BLaER1 (cell line): ENCODE results near the gene SH2D3A.
"Not testable (repeated sequence)": the region's sequence is repeated elsewhere in the genome, so short reads cannot be mapped to it uniquely, and the experiment has no call there.

Experiments
- H3K27ac ChIP-seq: shearing (Covaris generic); formaldehyde crosslinking; 2 replicates; pipeline ENCODE4 v1.8.1; 2022
- H3K27me3 ChIP-seq: shearing (Covaris generic); formaldehyde crosslinking; 2 replicates; pipeline ENCODE4 v1.8.1; 2022
- H3K36me3 ChIP-seq: shearing (Covaris generic); formaldehyde crosslinking; 2 replicates; pipeline ENCODE4 v1.8.1; 2022
- H3K4me1 ChIP-seq: shearing (Covaris generic); formaldehyde crosslinking; 2 replicates; pipeline ENCODE4 v1.8.1; 2022
- H3K4me2 ChIP-seq: shearing (Covaris generic); formaldehyde crosslinking; 2 replicates; pipeline ENCODE4 v1.8.1; 2022
- H3K4me3 ChIP-seq: shearing (Covaris generic); formaldehyde crosslinking; 2 replicates; pipeline ENCODE4 v1.8.1; 2022
- H3K9ac ChIP-seq: shearing (Covaris generic); formaldehyde crosslinking; 2 replicates; pipeline ENCODE4 v1.8.1; 2022
- H3K9me3 ChIP-seq: shearing (Covaris generic); formaldehyde crosslinking; 2 replicates; pipeline ENCODE4 v1.8.1; 2022
- H4K20me1 ChIP-seq: shearing (Covaris generic); formaldehyde crosslinking; 2 replicates; pipeline ENCODE4 v1.8.1; 2022
- Cebpa-rat ChIP-seq: shearing (Covaris generic); IDR thresholded peaks from 2 replicates; pipeline ENCODE4 v1.8.1; 2022

SH2D3A gene

DNA sequence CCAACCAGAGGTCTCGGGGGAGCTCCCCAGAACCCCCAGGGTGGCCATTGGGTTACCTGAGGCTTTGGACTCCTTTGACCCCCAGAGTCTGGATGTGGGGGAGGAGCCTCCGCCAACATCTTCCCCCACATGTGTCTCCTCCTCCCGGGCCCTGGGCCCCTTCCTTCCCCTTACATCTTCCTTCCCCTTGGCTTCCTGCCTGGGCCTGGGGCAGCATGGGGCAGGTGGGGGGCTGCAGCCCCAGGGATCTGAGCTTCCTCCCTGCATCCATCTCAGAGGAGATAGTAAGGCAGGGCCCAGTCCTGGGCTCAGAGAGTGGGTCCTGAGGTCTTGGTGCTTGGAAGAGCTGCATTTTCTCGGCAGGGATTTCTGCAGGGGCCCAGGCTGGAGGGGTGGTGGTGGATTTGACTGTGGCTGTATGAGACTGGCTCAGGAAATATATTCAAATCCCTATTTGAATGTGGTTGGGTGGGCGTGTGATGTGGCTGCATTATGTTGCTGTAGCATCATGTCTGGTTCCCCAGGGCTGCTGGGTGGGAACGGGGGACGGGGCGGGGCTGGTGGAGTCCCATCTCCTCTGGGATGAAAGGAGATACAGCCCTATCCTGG, 6.2 kb upstream of the SH2D3A start:
- H3K27ac ChIP-seq: peak overlapping the region; percentile 99
- peaks cover 52% of the 10 kb centered on the region for H4K20me1 ChIP-seq
- H3K4me1 ChIP-seq: peaks cover 44% of the 10 kb centered on the region
- H3K9me3 ChIP-seq: no peaks in the 10 kb centered on the region
- H3K27me3 ChIP-seq: no peaks in the 10 kb centered on the region
- H3K4me2 ChIP-seq: peak overlapping the region; percentile 89
- H3K36me3 ChIP-seq: peaks cover 35% of the 10 kb centered on the region
- peak overlapping the region; percentile 93 for H3K9ac ChIP-seq
- TF ChIP-seq Cebpa-rat: no peak
- peak overlapping the region; percentile 99 for H3K4me3 ChIP-seq

DNA sequence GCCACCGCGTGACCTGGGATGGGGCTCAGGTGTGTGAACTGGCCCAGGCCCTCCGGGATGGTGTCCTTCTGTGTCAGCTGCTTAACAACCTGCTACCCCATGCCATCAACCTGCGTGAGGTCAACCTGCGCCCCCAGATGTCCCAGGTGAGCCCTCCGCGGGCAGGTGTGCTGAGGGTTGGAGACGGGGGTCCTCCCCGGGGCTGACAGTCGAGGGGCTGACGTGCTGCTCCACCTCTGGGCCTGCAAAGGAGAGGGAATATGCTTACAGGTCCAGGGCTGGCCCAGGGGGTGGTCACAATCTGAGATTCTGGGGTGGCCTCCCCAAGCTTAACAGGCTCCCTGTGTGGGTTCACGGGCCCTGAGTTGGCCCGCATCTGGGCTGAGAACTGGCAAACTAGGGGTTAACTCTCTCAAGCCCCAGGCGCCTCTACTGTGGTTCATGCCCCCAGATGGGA, 5.7 kb upstream of the SH2D3A start:
- H3K4me2 ChIP-seq: peak overlapping the region; percentile 89
- H3K4me1 ChIP-seq: peaks cover 44% of the 10 kb centered on the region
- peaks cover 47% of the 10 kb centered on the region for H4K20me1 ChIP-seq
- peak overlapping the region; percentile 93 for H3K9ac ChIP-seq
- H3K4me3 ChIP-seq: peak overlapping the region; percentile 99
- H3K27ac ChIP-seq: peak overlapping the region; percentile 99
- TF ChIP-seq Cebpa-rat: no peak
- peaks cover 30% of the 10 kb centered on the region for H3K36me3 ChIP-seq
- H3K27me3 ChIP-seq: no peaks in the 10 kb centered on the region
- H3K9me3 ChIP-seq: no peaks in the 10 kb centered on the region

GRCh38 chr19:6772028-6772865, 5.0 kb upstream of the SH2D3A start, which contains the start of gene VAV1:
Gene VAV1, plus strand, starts transcription at chr19:6772708. Its CDS starts 100 bp downstream, at chr19:6772808.
- Histone ChIP-seq H3K4me2 (peak within 1 kb of the TSS; percentile 89), H4K20me1 (peaks cover 41% of the 10 kb centered on the region), H3K9ac (peak within 1 kb of the TSS; percentile 93), H3K36me3 (peaks cover 24% of the 10 kb centered on the region), H3K27ac (peak within 1 kb of the TSS; percentile 99), H3K4me3 (peak within 1 kb of the TSS; percentile 99), H3K9me3 (no peaks in the 10 kb centered on the region), H3K27me3 (no peaks in the 10 kb centered on the region), H3K4me1 (peaks cover 41% of the 10 kb centered on the region)
- TF ChIP-seq Cebpa-rat: no peak

DNA sequence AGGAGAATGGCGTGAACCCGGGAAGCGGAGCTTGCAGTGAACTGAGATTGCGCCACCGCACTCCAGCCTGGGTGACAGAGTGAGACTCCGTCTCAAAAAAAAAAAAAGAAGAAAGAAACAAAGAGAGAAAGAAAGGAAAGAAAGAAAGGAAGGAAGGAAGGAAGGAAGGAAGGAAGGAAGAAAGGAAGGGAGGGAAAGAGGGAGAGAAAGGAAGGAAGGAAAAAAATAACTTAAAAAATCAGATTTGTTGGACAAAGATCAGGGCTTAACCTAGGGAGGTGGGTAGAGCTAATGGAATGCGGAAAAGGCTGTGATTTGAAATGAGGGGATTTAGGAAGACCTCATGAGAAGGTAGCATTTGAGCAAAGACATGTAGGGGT, 4.4 kb upstream of the SH2D3A start:
- H3K9me3 ChIP-seq, H3K9ac ChIP-seq, H3K4me3 ChIP-seq, H3K27me3 ChIP-seq: not testable (repeated sequence)
- Histone ChIP-seq H3K4me2 (peak overlapping the region; percentile 89), H3K27ac (peak overlapping the region; percentile 99; the same call in 1 of the 2 replicates), H3K36me3 (peaks cover 17% of the 10 kb centered on the region), H4K20me1 (peaks cover 34% of the 10 kb centered on the region), H3K4me1 (peaks cover 44% of the 10 kb centered on the region)

DNA sequence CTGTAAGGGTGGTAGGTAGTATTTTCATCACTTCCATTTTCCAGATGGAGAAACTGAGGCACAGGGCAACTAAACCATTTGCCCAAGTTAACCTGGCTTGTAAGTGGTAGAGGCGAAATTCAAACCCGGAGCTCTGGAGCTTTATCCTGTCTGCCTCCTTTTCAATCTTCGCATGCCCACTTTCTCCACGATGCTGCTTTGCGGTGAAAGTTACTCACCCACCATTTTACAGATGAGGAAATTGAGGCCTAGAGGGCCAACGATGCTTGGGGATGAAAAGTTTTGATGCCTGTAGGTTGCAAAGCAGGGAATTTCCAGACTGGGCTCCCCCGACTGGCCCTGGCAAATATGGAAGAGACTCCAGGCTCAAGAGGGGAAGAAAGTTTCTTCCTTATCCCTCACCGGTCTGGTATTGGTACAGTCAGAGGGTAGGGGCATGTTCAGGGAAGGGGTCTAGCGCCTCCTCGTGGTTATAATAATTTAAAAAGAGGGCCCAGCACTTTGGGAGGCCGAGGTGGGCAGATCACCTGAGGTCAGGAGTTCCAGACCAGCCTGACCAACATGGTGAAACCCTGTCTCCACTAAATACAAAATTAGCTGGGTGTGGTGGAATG, 1.9 kb upstream of the SH2D3A start:
- Histone ChIP-seq H4K20me1 (peaks cover 9% of the 10 kb centered on the region), H3K9me3 (no peaks in the 10 kb centered on the region), H3K9ac (no peak overlapping the region), H3K27me3 (no peaks in the 10 kb centered on the region), H3K4me2 (no peak overlapping the region), H3K4me1 (peaks cover 38% of the 10 kb centered on the region), H3K4me3 (no peak overlapping the region), H3K27ac (no peak overlapping the region), H3K36me3 (no peaks in the 10 kb centered on the region)
- no peak for TF ChIP-seq Cebpa-rat

DNA sequence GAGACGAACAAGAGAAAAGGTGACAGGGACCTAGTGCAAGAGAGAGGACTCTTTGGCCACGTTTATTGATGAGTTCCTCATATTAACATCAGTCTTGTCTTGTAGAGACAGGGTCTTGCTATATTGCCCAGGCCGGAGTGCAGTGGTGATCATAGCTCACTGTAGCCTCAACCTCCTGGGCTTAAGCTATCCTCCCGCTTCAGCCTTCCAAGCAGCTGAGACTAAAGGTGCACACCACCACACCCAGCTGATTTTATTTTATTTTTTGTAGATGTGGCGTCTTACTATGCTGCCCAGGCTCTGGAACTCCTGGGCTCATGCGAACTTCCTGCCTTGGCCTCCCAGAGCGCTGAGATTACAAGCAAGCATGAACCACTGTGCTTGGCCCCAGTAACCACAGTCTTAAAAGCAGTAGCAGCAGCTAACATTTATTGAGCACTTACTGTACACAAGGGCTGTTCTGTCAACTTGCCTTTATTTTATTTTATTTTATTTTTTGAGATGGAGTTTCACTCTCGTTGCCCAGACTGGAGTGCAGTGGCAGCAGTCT, 1.1 kb upstream of the SH2D3A start:
- Histone ChIP-seq H3K36me3 (no peaks in the 10 kb centered on the region), H3K4me1 (peaks cover 38% of the 10 kb centered on the region), H3K27ac (peak overlapping the region; percentile 52; the same call in 1 of the 2 replicates), H3K4me3 (peak overlapping the region; percentile 73), H3K9ac (no peak overlapping the region; the same call in 1 of the 2 replicates), H3K27me3 (no peaks in the 10 kb centered on the region), H4K20me1 (peaks cover 1% of the 10 kb centered on the region; the same call in 1 of the 2 replicates), H3K9me3 (no peaks in the 10 kb centered on the region), H3K4me2 (peak overlapping the region; percentile 98)
- no peak for TF ChIP-seq Cebpa-rat

DNA sequence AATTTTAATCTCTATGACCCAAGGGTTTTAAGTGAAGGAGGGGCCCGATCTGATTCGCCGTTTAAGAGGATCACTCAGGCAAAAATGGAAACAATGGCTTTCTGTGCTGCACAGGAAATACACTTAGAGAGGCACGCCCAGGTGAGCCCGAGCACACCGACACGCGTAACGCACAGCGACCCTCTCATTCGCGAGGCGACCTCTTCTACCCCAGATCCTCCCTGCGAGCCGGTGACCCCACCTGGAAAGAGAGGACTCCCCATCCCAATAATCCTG, 216 bp downstream of the SH2D3A start:
- H3K36me3 ChIP-seq: no peaks in the 10 kb centered on the region
- TF ChIP-seq Cebpa-rat: no peak
- no peaks in the 10 kb centered on the region for H3K9me3 ChIP-seq
- peak overlapping the region; percentile 31; the same call in 1 of the 2 replicates for H3K27ac ChIP-seq
- H3K4me1 ChIP-seq: peaks cover 36% of the 10 kb centered on the region
- no peaks in the 10 kb centered on the region for H3K27me3 ChIP-seq
- peak overlapping the region; percentile 71 for H3K9ac ChIP-seq
- peak overlapping the region; percentile 98 for H3K4me2 ChIP-seq
- peak overlapping the region; percentile 73 for H3K4me3 ChIP-seq
- no peaks in the 10 kb centered on the region for H4K20me1 ChIP-seq

- Histone ChIP-seq H3K4me1 (peaks cover 31% of the 10 kb centered on the region), H3K27ac (0 out of 2 replicates have a peak overlapping the region, but pooled peaks have one; percentile 31), H3K9ac (peak overlapping the region; percentile 71), H4K20me1 (no peaks in the 10 kb centered on the region), H3K27me3 (no peaks in the 10 kb centered on the region), H3K36me3 (no peaks in the 10 kb centered on the region), H3K9me3 (no peaks in the 10 kb centered on the region), H3K4me2 (peak overlapping the region; percentile 98), H3K4me3 (peak overlapping the region; percentile 73)
- no peak for TF ChIP-seq Cebpa-rat
Observed at GRCh38 chr19:6766357-6767080, 716 bp downstream of the SH2D3A start.

DNA sequence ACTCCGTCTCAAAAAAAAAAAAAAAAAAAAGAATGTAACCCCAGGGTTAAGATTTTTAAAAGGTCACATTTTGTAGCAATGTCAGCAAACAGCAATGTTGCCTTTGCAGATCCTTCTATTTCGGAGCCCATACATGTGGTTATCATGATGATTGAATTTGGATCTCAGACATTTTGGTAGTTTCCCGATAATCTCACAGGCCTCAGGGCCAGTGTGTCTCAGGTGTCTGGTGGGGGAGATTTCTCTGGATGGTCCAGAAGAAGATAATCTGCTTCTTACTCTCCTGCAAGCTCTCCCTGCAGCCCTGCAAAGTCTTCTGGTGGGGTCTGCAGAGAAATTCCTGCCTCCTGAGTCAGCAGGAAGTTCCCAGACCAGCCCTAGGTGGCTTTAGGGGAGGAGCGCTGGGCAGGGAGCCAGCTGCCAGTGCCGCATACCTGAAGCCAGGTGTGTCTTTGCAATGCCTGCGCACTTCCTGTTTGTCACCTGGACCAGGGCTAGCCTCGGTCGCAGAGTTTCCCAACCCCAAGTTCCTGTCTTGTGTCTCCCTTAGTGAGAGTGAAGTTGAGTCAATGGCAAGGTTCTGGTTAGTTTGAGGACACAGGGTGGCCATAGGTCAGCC, 1.4 kb downstream of the SH2D3A start:
- no peak for TF ChIP-seq Cebpa-rat
- Histone ChIP-seq H4K20me1 (no peaks in the 10 kb centered on the region), H3K27me3 (no peaks in the 10 kb centered on the region), H3K9ac (no peak overlapping the region), H3K4me1 (peaks cover 27% of the 10 kb centered on the region), H3K4me3 (no peak overlapping the region), H3K9me3 (no peaks in the 10 kb centered on the region), H3K4me2 (peak overlapping the region; percentile 98), H3K36me3 (no peaks in the 10 kb centered on the region), H3K27ac (no peak overlapping the region)

DNA sequence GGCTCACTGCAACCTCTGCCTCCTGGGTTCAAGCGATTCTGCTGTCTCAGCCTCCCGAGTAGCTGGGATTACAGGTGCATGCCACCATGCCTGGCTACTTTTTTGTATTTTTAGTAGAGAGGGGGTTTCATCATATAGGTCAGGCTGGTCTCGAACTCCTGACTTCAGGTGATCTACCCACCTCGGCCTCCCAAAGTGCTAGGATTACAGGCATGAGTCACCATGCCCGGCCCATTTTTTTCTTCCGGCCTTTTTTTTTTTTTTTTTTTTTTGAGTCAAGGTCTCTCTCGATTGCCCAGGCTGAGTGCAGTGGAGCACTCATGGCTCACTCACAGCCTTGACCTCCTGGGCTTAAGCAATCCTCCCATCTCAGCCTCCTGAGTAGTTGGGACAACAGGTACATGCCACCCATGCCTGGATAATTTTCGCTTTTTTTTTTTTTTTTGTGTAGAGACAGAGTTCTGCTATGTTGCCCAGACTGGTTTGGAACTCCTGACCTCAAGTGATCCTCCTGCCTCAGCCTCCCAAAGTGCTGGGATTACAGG, 4.9 kb downstream of the SH2D3A start:
- Histone ChIP-seq H3K36me3 (peaks cover 12% of the 10 kb centered on the region; the same call in 1 of the 2 replicates), H3K4me1 (peaks cover 22% of the 10 kb centered on the region)
- not testable (repeated sequence) for H3K9ac ChIP-seq, H3K9me3 ChIP-seq, H3K27ac ChIP-seq, H4K20me1 ChIP-seq, H3K27me3 ChIP-seq, H3K4me3 ChIP-seq, H3K4me2 ChIP-seq
